Kidney (tissue), 14 donors: ENCODE data around the gene LIN54. TPM values are rescaled to one million over a fixed set of nuclear protein-coding genes. Genes with fewer than 3 reads are reported as not detected.
A peak's percentile ranks its signal among the peaks of the same experiment; 100 is the strongest.

Experiments
- DNase-seq, 5 donors: peaks; one replicate each; pipeline ENCODE4 v3.0.0-alpha.2; 2013 to 2020
- FAIRE-seq: peaks from 2 replicates; lab custom pipeline; 2012; peaks lifted over from hg19 to GRCh38; lab: Jason Lieb, UNC
- H3K27ac ChIP-seq, 2 donors: one replicate each; pipeline ENCODE4 v1.7.0; 2013; ENCODE audit warnings: low read depth in 2 of 2, low read length in 2 of 2, inconsistent platforms in 1 of 2
- H3K27me3 ChIP-seq: one replicate; pipeline ENCODE4 v1.7.1; 2013; ENCODE audit warnings: low read length, inconsistent platforms; ENCODE audit not compliant: control insufficient read depth, insufficient read depth
- H3K36me3 ChIP-seq, 3 donors: one replicate each; pipeline versions ENCODE4 v1.7.0 to v1.7.1; 2013; ENCODE audit warnings: low read length in 3 of 3, control low read depth in 1 of 3, inconsistent platforms in 1 of 3; ENCODE audit not compliant: insufficient read depth in 3 of 3, control insufficient read depth in 2 of 3
- H3K4me1 ChIP-seq, 3 donors: one replicate each; pipeline versions ENCODE4 v1.7.0 to v1.7.1; 2013; ENCODE audit warnings: low read length in 3 of 3, inconsistent platforms in 1 of 3, low read depth in 1 of 3; ENCODE audit not compliant: control insufficient read depth in 2 of 3, insufficient read depth in 2 of 3
- H3K4me3 ChIP-seq, 3 donors: one replicate each; pipeline versions ENCODE4 v1.7.0 to v1.8.1; 2013; ENCODE audit warnings: low read length in 3 of 3, control low read depth in 1 of 3, inconsistent platforms in 1 of 3
- H3K9ac ChIP-seq, 3 donors: one replicate each; pipeline versions ENCODE4 v1.7.0 to v1.7.1; 2013; ENCODE audit warnings: low read length in 3 of 3, control low read depth in 1 of 3, inconsistent platforms in 1 of 3
- H3K9me3 ChIP-seq, 3 donors: one replicate each; pipeline versions ENCODE4 v1.7.0 to v1.7.1; 2013; ENCODE audit warnings: low read length in 3 of 3, control low read depth in 1 of 3, inconsistent platforms in 1 of 3; ENCODE audit not compliant: control insufficient read depth in 2 of 3, insufficient read depth in 1 of 3
- intact Hi-C: fragments of 100-400 bp; cut with DNase I; formaldehyde crosslinking; loops from one replicate; pipeline ENCODE4 v1.11.1; 2022
- polyA plus RNA-seq: library from polyadenylated mRNA; stranded (reverse); fragments of 350-450 nt; fragmentation: Illumina TruSeq; extraction: RNeasy Lipid Tissue Mini Kit (QIAGEN cat#74804); gene quantifications from one replicate; pipeline ENCODE4 v1.2.3, GENCODE V29; 2014; ENCODE audit warnings: low read depth, low replicate concordance; ENCODE audit not compliant: insufficient read depth
- total RNA-seq: library from RNA; stranded (reverse); fragmentation: NEBNext Ultra II Directional; extraction: Animal tissue kit (Norgen Biotek cat#: 25700); gene quantifications from one replicate; pipeline ENCODE4 v1.2.1, GENCODE V29; 2021
- TF ChIP-seq, protein P1 (sequence below): IDR thresholded peaks from 3 replicates; pipeline ENCODE4 v1.5.1; 2012; ENCODE audit warnings: mild to moderate bottlenecking, moderate library complexity, borderline replicate concordance; ENCODE audit not compliant: insufficient read depth; ENCODE audit errors: extremely low read depth
- donor health status: control.
- donor health status: control.
- donor health status: control.
- donor health status: control.
- donor health status: control.
- donor health status: DM: yes; HTN: yes; CAD: no.
- donor health status: Normal renal cell carcinoma (clear cell type).

LIN54 gene
- total and polyA plus RNA-seq, 2 donors from 2014 or later = 2.4 to 11.9 TPM

DNA sequence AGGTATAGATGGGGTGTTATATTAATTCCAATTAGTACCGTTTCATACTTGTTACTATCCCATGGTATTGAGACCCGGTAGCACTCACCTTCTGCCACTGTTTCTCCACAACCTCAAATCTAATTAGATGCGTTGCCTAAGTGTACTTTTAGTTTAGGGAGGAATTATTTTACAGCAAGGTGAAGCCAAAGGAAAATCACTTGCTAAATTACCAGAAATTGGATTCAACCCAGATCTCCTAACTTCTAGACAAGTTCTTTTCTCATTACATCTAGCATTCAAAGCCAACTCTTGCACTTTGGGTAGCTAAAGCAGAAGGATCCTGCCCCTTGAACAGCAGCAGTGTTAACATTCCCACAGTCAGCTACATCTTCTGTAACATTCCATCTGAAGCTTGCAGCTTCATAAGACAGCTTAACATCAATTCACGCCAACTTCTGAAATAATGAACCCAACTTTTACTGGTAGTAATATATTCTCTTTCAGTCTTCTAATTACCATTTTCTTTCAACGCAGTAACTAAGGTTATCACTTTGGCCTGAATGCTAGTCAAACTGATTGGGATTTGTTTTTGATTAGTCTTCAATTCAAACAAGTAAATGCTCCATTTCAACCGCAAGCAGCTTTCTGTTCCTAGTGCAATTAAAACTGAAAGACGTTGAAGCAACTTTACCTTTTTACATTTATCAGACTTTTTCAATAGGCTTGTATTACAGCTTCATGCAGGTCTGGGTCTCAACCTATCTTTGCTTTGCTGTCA lies 118.7 kb downstream of the LIN54 start:
- Histone ChIP-seq H3K27ac (peak overlapping the region; percentile 97), H3K9me3 (no peaks in the 10 kb centered on the region), H3K27me3 (no peaks in the 10 kb centered on the region), H3K4me3 (peak overlapping the region; percentile 82 to 94 (median 91)), H3K9ac (peak overlapping the region; percentile 87 to 97 (median 88)), H3K36me3 (peaks cover 8 to 12% (median 11%) of the 10 kb centered on the region in 3 donors), H3K4me1 (peaks cover 0 to 9% (median 0%) of the 10 kb centered on the region in 3 donors)
- intact Hi-C loops = no loop called here
- FAIRE-seq (no peak), DNase-seq (peak in 1 of 5 donors; percentile 3)
- TF ChIP-seq, protein P1, sequence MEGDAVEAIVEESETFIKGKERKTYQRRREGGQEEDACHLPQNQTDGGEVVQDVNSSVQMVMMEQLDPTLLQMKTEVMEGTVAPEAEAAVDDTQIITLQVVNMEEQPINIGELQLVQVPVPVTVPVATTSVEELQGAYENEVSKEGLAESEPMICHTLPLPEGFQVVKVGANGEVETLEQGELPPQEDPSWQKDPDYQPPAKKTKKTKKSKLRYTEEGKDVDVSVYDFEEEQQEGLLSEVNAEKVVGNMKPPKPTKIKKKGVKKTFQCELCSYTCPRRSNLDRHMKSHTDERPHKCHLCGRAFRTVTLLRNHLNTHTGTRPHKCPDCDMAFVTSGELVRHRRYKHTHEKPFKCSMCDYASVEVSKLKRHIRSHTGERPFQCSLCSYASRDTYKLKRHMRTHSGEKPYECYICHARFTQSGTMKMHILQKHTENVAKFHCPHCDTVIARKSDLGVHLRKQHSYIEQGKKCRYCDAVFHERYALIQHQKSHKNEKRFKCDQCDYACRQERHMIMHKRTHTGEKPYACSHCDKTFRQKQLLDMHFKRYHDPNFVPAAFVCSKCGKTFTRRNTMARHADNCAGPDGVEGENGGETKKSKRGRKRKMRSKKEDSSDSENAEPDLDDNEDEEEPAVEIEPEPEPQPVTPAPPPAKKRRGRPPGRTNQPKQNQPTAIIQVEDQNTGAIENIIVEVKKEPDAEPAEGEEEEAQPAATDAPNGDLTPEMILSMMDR = no peak

DNA sequence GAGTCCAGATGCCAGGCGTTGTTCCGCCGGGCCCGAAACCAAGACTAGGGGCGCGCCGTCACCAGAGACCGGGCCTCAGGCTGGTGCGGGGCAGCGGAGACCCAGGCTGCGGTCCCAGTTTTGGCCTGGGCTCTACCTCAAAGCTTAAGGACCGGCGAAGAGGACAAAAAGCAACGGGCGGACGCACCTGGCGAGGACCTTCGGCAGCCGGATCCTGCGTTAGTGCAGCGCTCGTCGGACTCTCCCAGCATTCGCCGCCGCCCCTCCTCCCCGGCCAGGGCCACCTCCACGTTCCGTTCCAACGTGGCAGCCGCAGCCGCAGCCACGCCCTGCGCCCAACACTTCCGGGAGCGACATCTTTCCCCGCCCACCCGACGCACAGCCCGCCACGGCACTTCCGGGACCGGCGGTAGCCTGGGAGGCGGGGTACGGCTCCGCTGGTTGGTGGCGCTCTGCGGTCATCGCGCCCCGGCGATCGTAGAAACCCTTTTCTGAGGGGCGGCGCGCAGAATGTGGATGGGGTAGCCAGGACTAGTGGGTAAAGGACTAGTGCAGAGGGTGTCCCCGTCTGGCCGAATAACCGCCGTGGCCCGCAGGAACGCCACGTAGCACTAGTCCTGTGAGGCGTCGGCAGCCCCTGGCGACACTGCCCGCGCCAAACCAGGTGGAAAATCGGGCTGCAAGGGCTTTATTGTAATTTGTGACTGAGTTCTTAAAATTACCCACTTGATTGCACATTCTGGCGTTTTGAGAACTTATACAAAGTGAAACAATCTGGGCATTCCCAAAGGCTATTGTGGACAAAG lies 119.5 kb downstream of the LIN54 start, which contains the start of gene SEC31A:
Gene SEC31A, minus strand, starts transcription at position 253 of the 806 bp plus-strand sequence. CDS start 9,217 bp downstream, outside the sequence.
- TF ChIP-seq, protein P1 = no peak
- peak within 1 kb of the TSS; percentile 87 to 97 (median 88) for H3K9ac ChIP-seq

DNA sequence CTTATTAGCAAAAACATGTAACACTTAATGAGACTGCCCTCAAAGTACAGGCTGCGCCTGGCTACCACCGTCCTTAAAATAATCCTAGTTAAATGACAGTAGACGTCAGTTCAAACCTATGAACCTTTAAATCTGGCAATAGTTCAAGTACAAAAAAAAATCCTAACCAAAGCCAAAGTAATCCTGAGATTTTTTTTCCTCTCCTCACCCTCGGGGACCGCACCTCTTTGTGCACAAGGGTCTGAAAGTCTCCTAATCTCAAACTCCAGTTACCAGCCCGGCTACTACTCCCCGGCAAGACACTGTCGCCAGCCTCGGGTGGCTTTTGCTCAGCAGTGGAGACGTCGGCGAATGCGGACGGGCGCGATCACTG lies 120.1 kb downstream of the LIN54 start:
- H3K4me1 ChIP-seq = peaks cover 0 to 20% (median under 1%) of the 10 kb centered on the region in 3 donors
- no peaks in the 10 kb centered on the region for H3K9me3 ChIP-seq
- intact Hi-C loops = no loop called here
- TF ChIP-seq, protein P1 = no peak
- no peaks in the 10 kb centered on the region for H3K27me3 ChIP-seq
- peak overlapping the region; percentile 91 to 97 for H3K27ac ChIP-seq
- FAIRE-seq (no peak), DNase-seq (no peak)
- peak overlapping the region; percentile 50 to 97 (median 86) for H3K9ac ChIP-seq
- peaks cover 8 to 12% (median 11%) of the 10 kb centered on the region in 3 donors for H3K36me3 ChIP-seq
- H3K4me3 ChIP-seq = peak overlapping the region; percentile 69 to 94 (median 91)

More for the DNA sequence above, 119.5 kb downstream of the LIN54 start, which contains the start of gene SEC31A:
- Histone ChIP-seq H3K4me1 (peaks cover 0 to 15% (median 0%) of the 10 kb centered on the region in 3 donors), H3K4me3 (peak within 1 kb of the TSS; percentile 82 to 94 (median 91)), H3K27ac (peak within 1 kb of the TSS; percentile 97), H3K36me3 (peaks cover 8 to 12% (median 11%) of the 10 kb centered on the region in 3 donors), H3K9me3 (no peaks in the 10 kb centered on the region), H3K27me3 (no peaks in the 10 kb centered on the region)
- DNase-seq = peak; percentile 97 to 99 (median 98)
- intact Hi-C loops = no loop called here
- no peak for FAIRE-seq
